UCSD-AML1 (cell line): ENCODE results near the gene SPTBN4.
"Not testable (repeated sequence)": the region's sequence is repeated elsewhere in the genome, so short reads cannot be mapped to it uniquely, and the experiment has no call there.

Experiments
- DNase-seq: peaks from one replicate; lab custom pipeline; 2025; ENCODE audit not compliant: unreplicated experiment; lab: John Stamatoyannopoulos, UW

The SPTBN4 gene

DNA sequence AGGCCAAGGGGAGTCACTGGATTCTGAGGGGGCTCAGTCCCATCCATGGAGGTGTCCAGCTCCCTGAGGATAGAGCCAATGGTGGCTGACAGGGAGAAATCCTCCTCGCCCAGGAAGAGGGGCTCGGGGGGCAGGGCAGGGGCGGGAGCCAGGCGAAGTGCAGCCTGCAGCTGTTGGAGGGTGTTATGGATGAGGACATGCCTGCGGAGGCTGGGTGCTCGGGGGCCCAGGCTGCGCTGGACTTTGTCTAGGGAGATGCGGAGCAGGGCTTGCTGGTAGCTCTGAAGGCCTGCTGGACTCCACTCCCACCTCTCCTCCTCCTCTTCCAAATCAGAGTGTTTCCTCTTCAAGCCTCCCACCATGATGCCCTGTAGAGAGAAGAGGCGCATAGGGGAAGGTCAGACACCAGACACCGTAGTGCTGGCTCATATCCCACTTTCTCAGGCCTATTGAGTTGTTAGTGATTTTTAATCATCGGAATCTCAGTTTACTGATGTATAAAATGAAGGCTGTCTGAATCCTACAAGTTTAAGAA lies 25.0 kb upstream of the SPTBN4 start:
- no peak for DNase-seq

GRCh38 chr19:40442328-40443130 lies 24.3 kb upstream of the SPTBN4 start:
- DNase-seq, result no peak

GRCh38 chr19:40443131-40443999 lies 23.4 kb upstream of the SPTBN4 start:
- peak; percentile 100 for DNase-seq

GRCh38 chr19:40444000-40444824 lies 22.6 kb upstream of the SPTBN4 start, which contains the start of gene SERTAD3:
Gene SERTAD3 (minus strand): TSS chr19:40444335. CDS start chr19:40442080, 2,255 bp downstream.
- DNase-seq, result peak; percentile 98

DNA sequence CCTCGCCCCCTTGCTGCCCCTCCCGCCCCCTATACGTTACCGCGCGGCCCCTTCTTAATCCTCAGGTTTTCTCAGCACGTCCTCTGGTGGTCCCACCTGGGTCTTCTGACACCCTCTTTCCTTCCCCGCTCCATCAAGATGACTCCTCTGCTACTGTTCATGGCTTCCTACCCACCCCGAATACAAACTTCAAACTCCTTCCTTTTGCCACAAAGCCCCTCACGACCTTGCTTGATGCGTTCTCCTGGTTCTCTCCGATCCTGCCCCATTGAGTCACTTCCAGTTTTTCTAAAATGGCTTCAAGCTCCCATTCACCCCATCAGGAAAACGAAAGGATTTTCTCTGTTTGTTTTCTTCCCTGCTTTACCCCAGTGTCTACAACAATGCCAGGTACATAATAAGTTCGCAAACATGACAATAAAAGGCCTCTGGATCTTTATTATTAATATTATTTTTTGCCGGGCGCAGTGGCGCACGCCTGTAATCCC lies 21.9 kb upstream of the SPTBN4 start:
- DNase-seq, result no peak

DNA sequence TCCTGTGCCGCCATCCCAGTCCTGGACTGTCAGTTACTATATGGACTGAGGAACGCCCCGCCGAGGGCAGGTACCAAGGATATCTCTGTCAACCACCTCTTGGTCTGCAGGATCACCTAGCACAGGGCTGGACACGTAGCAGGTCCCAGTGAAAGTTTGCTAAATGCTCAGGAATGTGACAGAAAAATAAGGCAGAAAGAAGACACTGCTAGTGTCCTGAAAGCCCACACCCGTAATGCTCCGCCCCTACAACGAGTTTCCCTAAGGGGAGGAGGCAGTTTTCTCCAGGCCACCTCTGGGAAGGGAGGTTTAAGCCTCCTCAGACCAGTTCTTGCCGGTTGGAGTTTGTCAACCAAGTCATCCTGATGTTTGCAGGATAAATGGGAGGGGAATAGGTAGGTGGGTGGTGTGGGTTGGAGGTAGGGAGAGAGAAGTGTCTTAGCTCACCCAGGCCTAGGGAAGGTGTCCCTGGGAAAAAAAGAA lies 21.0 kb upstream of the SPTBN4 start:
- DNase-seq, result no peak

GRCh38 chr19:40446263-40446784 lies 20.5 kb upstream of the SPTBN4 start:
- no peak for DNase-seq

GRCh38 chr19:40449506-40449905 lies 17.3 kb upstream of the SPTBN4 start:
- DNase-seq, result no peak

DNA sequence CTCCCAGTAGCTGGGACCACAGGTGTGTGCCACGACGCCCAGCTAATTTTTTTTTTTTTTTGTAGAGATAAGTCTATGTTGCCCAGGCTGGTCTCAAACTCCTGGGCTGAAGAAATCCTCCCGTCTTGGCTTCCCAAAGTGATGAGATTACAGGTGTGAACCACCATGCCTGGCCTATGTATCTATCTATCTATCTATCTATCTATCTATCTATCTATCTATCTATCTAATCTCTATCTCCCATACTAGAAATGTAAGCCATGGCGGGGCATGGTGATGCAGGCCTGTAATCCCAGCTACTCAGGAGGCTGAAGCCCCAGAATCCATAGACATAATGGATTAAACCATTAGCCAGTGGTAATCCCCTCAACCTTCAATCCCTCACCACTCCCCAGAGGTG lies 16.1 kb upstream of the SPTBN4 start:
- DNase-seq, result no peak

- DNase-seq, result no peak
Observed at GRCh38 chr19:40452016-40452415, 14.8 kb upstream of the SPTBN4 start.

DNA sequence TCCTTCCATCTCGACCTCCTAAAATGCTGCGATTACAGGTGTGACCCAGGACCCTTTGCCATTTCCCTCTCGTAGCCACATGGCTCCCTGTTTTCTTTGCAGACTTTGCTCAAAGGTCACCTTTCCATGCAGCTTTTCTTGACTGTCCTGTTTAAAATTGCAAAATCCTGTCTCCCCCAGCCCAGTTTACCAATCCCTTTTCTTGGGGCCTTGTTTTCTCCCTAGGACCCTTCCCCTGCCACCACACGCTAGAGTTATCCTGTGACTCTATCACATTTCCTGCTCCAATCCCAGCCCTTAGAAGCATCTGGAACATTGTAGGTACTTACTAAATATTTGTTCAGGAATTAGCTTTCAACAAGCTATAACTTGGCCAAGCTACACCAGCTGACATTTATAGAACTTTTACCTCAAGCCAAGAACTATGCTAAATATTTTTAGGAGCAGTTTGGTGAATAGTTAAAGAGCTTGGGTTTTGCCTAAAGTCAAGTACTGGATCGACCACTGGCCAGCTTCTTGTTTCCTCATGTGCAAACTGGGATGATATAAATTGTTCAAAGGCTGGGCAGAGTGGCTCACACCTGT lies 13.6 kb upstream of the SPTBN4 start:
- DNase-seq, result no peak

GRCh38 chr19:40453943-40454342 lies 12.9 kb upstream of the SPTBN4 start:
- DNase-seq, result not testable (repeated sequence)

DNA sequence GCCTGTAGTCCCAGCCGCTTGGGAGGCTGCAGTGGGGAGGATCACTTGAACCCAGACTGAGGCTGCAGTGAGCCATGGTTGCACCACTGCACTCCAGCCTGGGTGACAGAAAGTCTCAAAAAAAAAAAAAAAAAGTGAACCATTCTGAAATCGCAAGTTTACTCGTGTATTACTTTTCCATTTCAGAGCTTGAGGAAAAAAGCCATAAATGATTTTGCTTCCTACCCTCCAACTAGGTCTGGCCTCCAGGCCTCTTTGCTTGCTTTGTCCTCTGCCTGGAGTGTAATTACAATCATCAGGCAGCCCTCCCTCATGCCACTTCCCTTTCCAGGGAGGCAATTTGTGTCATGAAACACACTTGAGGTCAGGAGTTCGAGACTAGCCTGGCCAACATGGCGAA lies 9.8 kb upstream of the SPTBN4 start:
- no peak for DNase-seq

GRCh38 chr19:40457953-40458596 lies 8.7 kb upstream of the SPTBN4 start:
- DNase-seq, result no peak

- no peak for DNase-seq
Observed at GRCh38 chr19:40458597-40458974, 8.2 kb upstream of the SPTBN4 start.

- DNase-seq, result no peak
Observed at GRCh38 chr19:40460185-40460584, 6.6 kb upstream of the SPTBN4 start.

DNA sequence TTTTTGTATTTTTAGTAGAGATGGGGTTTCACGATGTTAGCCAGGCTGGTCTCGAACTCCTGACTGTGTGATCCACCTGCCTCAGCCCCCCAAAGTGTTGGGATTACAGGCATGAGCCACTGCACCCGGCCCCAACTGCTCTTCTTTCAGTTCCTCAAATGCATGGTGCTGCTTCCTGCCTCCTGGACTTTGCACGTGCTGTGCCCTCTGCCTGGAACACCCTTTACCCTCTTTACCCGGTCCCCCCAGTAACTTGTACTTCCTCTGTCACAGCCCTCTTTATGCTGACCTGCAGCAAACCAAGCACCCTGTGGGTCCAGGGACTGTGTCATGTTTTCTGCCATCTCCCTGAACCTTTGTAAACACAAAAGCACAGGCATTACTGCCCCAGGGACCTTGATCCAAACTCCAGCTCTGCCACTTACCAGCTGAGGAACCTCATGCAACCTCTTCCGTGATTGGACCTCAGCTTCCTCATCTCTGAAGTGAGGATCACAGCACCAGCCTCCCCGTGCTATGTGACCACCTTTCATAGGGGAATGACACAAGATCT lies 5.1 kb upstream of the SPTBN4 start:
- peak; percentile 27 for DNase-seq

GRCh38 chr19:40463587-40464037 lies 3.2 kb upstream of the SPTBN4 start:
- not testable (repeated sequence) for DNase-seq
